Measurements from ENCODE around the gene TNFRSF12A. TPM values are rescaled to one million over a fixed set of nuclear protein-coding genes. Genes with fewer than 3 reads are reported as not detected.

The TNFRSF12A gene
- total RNA-seq, 1 experiment from 2014 or later, result 156 TPM

- ATAC-seq (no peak), DNase-seq (ENCODE audit: low read depth, low spot score) (no peak)
- peaks cover 55% of the 10 kb centered on the region for H3K4me1 ChIP-seq (ENCODE audit: control insufficient read depth, insufficient read depth, low read length)
- in situ Hi-C loops (cut with HindIII; ENCODE audit: low pct_unique_long_range_greater_than_20kb, low sequenced_read_pairs), result no loop called here
- TF ChIP-seq CTCF (IDR thresholded peaks at IDR 0.05) (no peak), TCF7L2 (IDR thresholded peaks at IDR 0.05; ENCODE audit: low read depth, low read length) (no peak), POLR2AphosphoS5 (IDR thresholded peaks at IDR 0.05; ENCODE audit: low read depth, low read length) (no peak), REST (IDR thresholded peaks at IDR 0.05; ENCODE audit: insufficient read depth in 1 of 2, low read depth in 2 of 2, low read length in 1 of 2) (no peak), SIN3A (IDR thresholded peaks at IDR 0.05; ENCODE audit: borderline replicate concordance, insufficient read depth, low read depth, low read length) (no peak)
- BruUV-seq (replicated peaks), result no TSS peak
- H3K9me3 ChIP-seq (ENCODE audit: control insufficient read depth, insufficient read depth, low read depth, low read length), result no peaks in the 10 kb centered on the region
- H3K36me3 ChIP-seq (ENCODE audit: control insufficient read depth, insufficient read depth, low read length), result peaks cover 2% of the 10 kb centered on the region; the same call in 1 of the 2 replicates
- intact Hi-C loops (cut with micrococcal nuclease; ENCODE audit: unreplicated experiment), result no loop called here
- no peaks in the 10 kb centered on the region for H3K27me3 ChIP-seq (ENCODE audit: control insufficient read depth, insufficient read depth, low read length)
- POLR2A ChIA-PET, result no interaction called here
- CTCF ChIA-PET, result interaction anchor here (0.6 kb wide), 1 partner anchor 301 kb away, joined by 3 read pairs; no protein-coding TSS in a partner anchor
- H3K4me3 ChIP-seq (ENCODE audit: low read depth in 2 of 2, low read length in 2 of 2), result no peak overlapping the region
- H3K27ac ChIP-seq (ENCODE audit: low read length), result no peak overlapping the region
Measured at GRCh38 chr16:2976201-2976600, 44.0 kb upstream of the TNFRSF12A start.

GRCh38 chr16:2976673-2977072, 43.5 kb upstream of the TNFRSF12A start:
- Histone ChIP-seq H3K27me3 (ENCODE audit: control insufficient read depth, insufficient read depth, low read length) (no peaks in the 10 kb centered on the region), H3K4me3 (ENCODE audit: low read depth in 2 of 2, low read length in 2 of 2) (no peak overlapping the region), H3K9me3 (ENCODE audit: control insufficient read depth, insufficient read depth, low read depth, low read length) (no peaks in the 10 kb centered on the region), H3K27ac (ENCODE audit: low read length) (no peak overlapping the region), H3K4me1 (ENCODE audit: control insufficient read depth, insufficient read depth, low read length) (peaks cover 55% of the 10 kb centered on the region), H3K36me3 (ENCODE audit: control insufficient read depth, insufficient read depth, low read length) (peaks cover 2% of the 10 kb centered on the region; the same call in 1 of the 2 replicates)
- ChIA-PET POLR2A (no interaction called here), CTCF (no interaction called here)
- no peak for DNase-seq (ENCODE audit: low read depth, low spot score)
- no peak for ATAC-seq
- intact Hi-C loops (cut with micrococcal nuclease; ENCODE audit: unreplicated experiment) (no loop called here), in situ Hi-C loops (cut with HindIII; ENCODE audit: low pct_unique_long_range_greater_than_20kb, low sequenced_read_pairs) (no loop called here)
- no TSS peak for BruUV-seq (replicated peaks)
- TF ChIP-seq REST (IDR thresholded peaks at IDR 0.05; ENCODE audit: insufficient read depth in 1 of 2, low read depth in 2 of 2, low read length in 1 of 2), result no peak
- TF ChIP-seq CTCF (IDR thresholded peaks at IDR 0.05), result no peak
- no peak for TF ChIP-seq SIN3A (IDR thresholded peaks at IDR 0.05; ENCODE audit: borderline replicate concordance, insufficient read depth, low read depth, low read length)
- TF ChIP-seq TCF7L2 (IDR thresholded peaks at IDR 0.05; ENCODE audit: low read depth, low read length), result no peak
